NCI-H748 treated with DMSO at 0.1 percent for 48 hours (cell line): Measurements from ENCODE around the gene R3HCC1L.

Experiments
- DNase-seq: peaks from one replicate; lab custom pipeline; 2025; lab: John Stamatoyannopoulos, UW

The R3HCC1L gene

GRCh38 chr10:98134431-98135221 lies at the start of gene R3HCC1L:
Gene R3HCC1L, plus strand, starts transcription at chr10:98134657. Its CDS starts 73,458 bp downstream, at chr10:98208115.
- DNase-seq: peak; percentile 69

GRCh38 chr10:98085238-98085637 lies 49.2 kb upstream of the R3HCC1L start:
- DNase-seq: no peak

GRCh38 chr10:98086837-98087708 lies 47.4 kb upstream of the R3HCC1L start:
- DNase-seq: no peak

- DNase-seq: no peak
These were observed 46.1 kb upstream of the R3HCC1L start for GRCh38 chr10:98088186-98088971.

GRCh38 chr10:98090822-98091221 lies 43.6 kb upstream of the R3HCC1L start:
- DNase-seq: no peak

- no peak for DNase-seq
These were observed 38.1 kb upstream of the R3HCC1L start for GRCh38 chr10:98096316-98096715.

GRCh38 chr10:98096731-98097130 lies 37.7 kb upstream of the R3HCC1L start:
- no peak for DNase-seq

GRCh38 chr10:98097175-98097574 lies 37.3 kb upstream of the R3HCC1L start:
- no peak for DNase-seq

GRCh38 chr10:98097616-98098015 lies 36.8 kb upstream of the R3HCC1L start:
- DNase-seq: peak; percentile 79

- no peak for DNase-seq
These were observed 36.2 kb upstream of the R3HCC1L start for GRCh38 chr10:98098247-98098646.

- DNase-seq: no peak
These were observed 34.0 kb upstream of the R3HCC1L start for GRCh38 chr10:98100476-98100875.

- no peak for DNase-seq
These were observed 33.1 kb upstream of the R3HCC1L start for GRCh38 chr10:98101366-98101765.

- DNase-seq: no peak
These were observed 30.3 kb upstream of the R3HCC1L start for GRCh38 chr10:98104125-98104524.

- no peak for DNase-seq
These were observed 27.9 kb upstream of the R3HCC1L start for GRCh38 chr10:98106531-98106930.

- DNase-seq: no peak
These were observed 26.6 kb upstream of the R3HCC1L start for GRCh38 chr10:98107644-98108430.

- no peak for DNase-seq
These were observed 24.1 kb upstream of the R3HCC1L start for GRCh38 chr10:98110356-98110755.

GRCh38 chr10:98115031-98115787 lies 19.2 kb upstream of the R3HCC1L start:
- DNase-seq: no peak

- no peak for DNase-seq
These were observed 14.6 kb upstream of the R3HCC1L start for GRCh38 chr10:98119891-98120290.

GRCh38 chr10:98125940-98126631 lies 8.4 kb upstream of the R3HCC1L start:
- DNase-seq: no peak

- DNase-seq: no peak
These were observed 5.7 kb upstream of the R3HCC1L start for GRCh38 chr10:98128802-98129201.
